Measurements from ENCODE around the gene TMEM165.
"Not testable (repeated sequence)": the region's sequence is repeated elsewhere in the genome, so short reads cannot be mapped to it uniquely, and the experiment has no call there.

TMEM165 gene, protein sequence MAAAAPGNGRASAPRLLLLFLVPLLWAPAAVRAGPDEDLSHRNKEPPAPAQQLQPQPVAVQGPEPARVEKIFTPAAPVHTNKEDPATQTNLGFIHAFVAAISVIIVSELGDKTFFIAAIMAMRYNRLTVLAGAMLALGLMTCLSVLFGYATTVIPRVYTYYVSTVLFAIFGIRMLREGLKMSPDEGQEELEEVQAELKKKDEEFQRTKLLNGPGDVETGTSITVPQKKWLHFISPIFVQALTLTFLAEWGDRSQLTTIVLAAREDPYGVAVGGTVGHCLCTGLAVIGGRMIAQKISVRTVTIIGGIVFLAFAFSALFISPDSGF

GRCh38 chr4:55395529-55396307 lies at the start of gene TMEM165:
TMEM165 (plus strand) TSS chr4:55395957; CDS start chr4:55396190, 233 bp downstream.
- peak; percentile 62 to 70 for DNase-seq (ENCODE audit: low read depth in 2 of 2)

DNA sequence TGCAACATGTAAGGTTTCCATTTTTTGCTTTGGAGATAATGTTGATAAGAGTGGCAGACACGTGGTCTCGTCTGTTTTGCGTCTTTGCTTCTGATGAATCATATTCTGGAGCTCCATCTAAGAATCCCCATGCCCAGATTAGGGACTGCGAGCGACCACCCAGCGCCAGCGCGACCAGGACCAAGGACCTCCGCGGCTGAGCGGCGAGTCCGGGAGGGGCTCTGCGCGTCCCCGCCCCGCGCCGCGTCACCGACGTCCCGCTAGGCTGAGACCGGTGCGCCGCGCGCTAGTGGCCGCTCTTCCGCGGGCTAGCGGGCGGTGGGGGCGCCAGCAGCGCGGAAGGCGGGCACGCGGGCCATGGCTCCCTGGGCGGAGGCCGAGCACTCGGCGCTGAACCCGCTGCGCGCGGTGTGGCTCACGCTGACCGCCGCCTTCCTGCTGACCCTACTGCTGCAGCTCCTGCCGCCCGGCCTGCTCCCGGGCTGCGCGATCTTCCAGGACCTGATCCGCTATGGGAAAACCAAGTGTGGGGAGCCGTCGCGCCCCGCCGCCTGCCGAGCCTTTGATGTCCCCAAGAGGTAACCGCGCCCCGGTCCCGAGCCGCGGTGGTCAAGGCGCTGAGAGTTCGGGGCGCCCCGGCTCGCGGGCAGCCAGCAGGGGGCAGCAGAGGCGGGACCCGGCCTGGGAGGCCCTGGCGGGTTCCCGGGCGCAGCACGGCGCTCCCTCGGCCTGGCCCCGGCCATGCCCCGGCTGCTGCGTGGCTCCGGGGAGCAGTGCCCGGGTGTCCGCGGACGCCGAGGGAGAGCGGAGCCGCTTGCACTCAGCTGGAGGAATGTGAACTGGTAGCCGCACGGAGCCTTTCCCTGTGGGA lies 49.5 kb upstream of the TMEM165 start, which contains the start of gene SRD5A3:
Gene SRD5A3 (plus strand): TSS at position 263 of the 871 bp plus-strand sequence. CDS start 95 bp downstream, at position 358.
- peak; percentile 58 to 78 for DNase-seq (ENCODE audit: low read depth in 2 of 2)

GRCh38 chr4:55346851-55347255 lies 48.9 kb upstream of the TMEM165 start:
- DNase-seq (ENCODE audit: low read depth in 2 of 2), result no peak

DNA sequence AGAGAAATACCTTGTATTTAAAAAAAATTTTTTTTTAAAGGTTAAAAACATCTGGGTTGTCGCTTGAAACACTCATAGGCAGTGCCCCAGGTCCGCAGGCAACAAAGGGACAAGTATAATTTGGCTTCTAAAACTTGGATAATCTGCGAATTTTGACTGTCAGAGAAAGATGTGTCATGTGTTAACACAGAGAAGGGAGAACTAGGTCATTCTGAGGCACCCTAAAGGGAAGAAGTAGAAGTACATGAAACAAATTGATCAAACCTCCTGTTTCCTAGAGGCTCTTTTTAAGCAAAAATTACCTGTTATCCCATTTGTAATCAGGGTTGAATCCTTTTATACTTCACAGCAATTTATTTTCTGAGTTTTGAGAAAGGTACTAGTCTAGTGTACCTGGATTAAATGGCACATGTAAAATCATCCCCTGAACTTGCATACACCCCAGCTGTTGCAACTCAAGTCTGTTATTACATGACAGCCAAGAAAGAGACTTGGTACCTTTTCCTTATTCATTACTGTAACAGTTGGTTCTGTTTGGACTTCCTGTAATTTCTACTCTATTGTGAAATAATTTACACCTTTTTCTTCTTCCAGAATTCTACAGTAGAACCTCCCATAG lies 48.0 kb upstream of the TMEM165 start:
- no peak for DNase-seq (ENCODE audit: low read depth in 2 of 2)

GRCh38 chr4:55348466-55348865 lies 47.3 kb upstream of the TMEM165 start:
- DNase-seq (ENCODE audit: low read depth in 2 of 2), result no peak

- DNase-seq (ENCODE audit: low read depth in 2 of 2), result not testable (repeated sequence)
Measured at GRCh38 chr4:55350870-55351269, 44.9 kb upstream of the TMEM165 start.

- DNase-seq (ENCODE audit: low read depth in 2 of 2), result no peak
Measured at GRCh38 chr4:55351824-55352223, 43.9 kb upstream of the TMEM165 start.

DNA sequence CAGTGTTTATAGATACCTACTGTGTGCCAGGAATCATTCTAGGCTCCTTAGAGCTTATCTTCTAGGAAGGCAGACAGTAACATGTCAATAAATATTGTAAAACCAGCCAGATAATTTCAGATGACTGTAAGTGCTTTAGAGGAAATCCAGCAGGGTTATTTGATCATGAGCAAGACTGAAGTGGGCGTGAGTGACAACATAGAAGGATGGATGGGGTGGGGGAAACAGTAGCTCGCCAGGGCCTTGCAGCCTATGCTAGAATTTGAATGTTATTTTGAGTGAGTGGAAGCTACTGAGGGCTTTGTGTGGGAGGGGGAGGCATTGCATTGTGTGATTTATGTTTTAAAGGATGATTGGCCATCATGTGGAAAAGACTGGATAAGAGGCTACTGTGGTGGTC lies 43.0 kb upstream of the TMEM165 start:
- no peak for DNase-seq (ENCODE audit: low read depth in 2 of 2)

GRCh38 chr4:55353228-55353747 lies 42.5 kb upstream of the TMEM165 start:
- DNase-seq (ENCODE audit: low read depth in 2 of 2), result not testable (repeated sequence)

GRCh38 chr4:55354648-55355047 lies 41.1 kb upstream of the TMEM165 start:
- no peak for DNase-seq (ENCODE audit: low read depth in 2 of 2)

DNA sequence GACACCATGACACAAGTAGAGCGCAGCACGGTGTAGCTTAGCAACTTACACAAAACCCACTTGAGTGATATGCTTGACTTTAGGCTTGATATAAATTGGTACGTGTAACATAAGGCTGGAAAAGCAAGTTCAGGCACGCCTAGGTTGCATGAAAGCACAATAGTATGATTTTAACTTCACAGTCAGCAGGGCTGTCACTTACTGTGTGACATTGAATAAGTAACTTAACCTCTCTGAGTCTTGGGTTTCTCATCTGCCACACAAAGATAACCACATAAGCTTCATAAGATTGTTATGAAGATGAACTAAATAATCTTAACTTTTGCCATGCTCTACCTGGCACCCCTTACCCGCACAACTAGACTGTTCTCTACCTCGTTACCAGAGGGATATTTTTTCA lies 40.2 kb upstream of the TMEM165 start:
- no peak for DNase-seq (ENCODE audit: low read depth in 2 of 2)

DNA sequence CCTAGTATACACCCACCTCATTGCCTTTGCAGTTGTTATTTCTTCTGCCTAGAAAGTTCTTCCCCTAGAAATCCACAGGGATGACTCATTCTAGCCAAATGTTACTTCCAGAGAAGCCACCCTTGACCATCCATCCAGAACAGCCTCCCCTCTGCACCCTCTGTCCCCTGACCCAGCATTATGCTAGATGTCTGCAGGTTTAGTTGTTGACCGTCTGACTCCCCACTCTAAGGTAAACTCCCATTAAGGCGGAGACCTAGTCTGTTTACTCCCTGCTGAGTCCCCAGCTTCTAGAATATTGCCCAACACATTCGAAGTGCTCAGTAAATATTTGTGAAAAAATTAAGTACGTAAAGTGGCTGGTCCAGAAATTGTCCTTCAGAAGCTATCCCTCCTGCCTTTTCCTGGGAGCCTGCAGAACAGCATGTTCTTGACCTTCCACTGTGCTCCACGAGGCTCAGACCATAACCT lies 38.7 kb upstream of the TMEM165 start:
- DNase-seq (ENCODE audit: low read depth in 2 of 2), result no peak

- DNase-seq (ENCODE audit: low read depth in 2 of 2), result no peak
Measured at GRCh38 chr4:55358246-55358645, 37.5 kb upstream of the TMEM165 start.

GRCh38 chr4:55358668-55359067 lies 37.1 kb upstream of the TMEM165 start:
- no peak for DNase-seq (ENCODE audit: low read depth in 2 of 2)

DNA sequence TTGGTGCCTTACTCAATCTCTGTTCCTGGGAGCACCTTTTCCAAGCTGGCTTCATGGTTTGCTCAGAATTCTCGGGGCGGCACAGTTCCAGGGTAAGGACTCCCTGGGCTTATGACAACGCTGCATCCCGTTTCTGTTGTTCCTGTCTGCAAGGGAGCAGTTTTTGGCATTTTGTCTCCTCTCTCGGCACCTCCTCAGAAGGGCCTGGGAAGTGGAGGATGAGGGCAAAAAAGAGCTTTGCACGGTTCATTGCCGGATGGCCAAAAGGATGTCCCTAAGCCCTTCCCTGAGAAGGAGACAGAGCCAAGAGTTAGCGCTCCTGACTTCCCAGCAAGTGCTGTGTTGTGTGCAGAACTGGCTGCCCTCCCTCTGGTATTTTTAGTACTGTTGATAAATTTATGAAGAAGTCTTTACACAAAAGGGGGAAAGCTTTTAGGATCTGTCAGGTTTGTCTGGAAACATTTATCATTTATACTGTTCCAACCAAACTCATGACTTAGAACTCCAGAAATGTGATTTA lies 36.3 kb upstream of the TMEM165 start:
- no peak for DNase-seq (ENCODE audit: low read depth in 2 of 2)

GRCh38 chr4:55362938-55363337 lies 32.8 kb upstream of the TMEM165 start:
- not testable (repeated sequence) for DNase-seq (ENCODE audit: low read depth in 2 of 2)

GRCh38 chr4:55363691-55364351 lies 31.9 kb upstream of the TMEM165 start:
- DNase-seq (ENCODE audit: low read depth in 2 of 2), result no peak

DNA sequence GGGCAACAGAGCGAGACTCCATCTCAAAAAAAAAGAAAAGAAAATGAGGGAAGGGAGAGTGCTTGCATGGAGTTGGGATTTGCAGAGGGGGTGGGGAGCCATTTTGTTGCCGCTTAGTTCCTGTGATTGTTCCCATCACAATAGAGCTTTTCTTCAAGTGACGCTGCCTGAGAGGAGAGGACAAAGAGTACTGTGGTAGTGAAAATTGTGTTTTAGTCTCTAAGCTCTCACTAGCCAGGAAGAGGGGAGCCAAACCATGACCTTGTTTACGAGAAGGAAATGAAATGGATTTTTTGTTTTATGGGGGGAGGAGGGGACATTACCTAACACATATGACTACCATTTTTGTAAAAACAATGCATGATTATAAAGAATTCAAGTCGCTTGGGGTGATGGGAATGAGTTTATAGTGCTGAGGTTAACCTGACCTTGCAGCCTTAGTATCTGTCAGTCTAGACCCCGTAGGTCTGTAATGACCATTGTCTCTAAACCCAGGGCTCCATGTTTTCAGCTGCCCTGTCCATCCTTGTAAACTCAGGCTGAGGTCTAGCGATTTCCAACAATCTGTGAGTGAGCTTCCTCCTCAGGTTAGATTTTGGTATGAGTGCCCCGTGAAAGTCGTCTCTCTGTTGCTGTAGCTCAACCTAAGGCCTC lies 30.9 kb upstream of the TMEM165 start:
- DNase-seq (ENCODE audit: low read depth in 2 of 2), result no peak

DNA sequence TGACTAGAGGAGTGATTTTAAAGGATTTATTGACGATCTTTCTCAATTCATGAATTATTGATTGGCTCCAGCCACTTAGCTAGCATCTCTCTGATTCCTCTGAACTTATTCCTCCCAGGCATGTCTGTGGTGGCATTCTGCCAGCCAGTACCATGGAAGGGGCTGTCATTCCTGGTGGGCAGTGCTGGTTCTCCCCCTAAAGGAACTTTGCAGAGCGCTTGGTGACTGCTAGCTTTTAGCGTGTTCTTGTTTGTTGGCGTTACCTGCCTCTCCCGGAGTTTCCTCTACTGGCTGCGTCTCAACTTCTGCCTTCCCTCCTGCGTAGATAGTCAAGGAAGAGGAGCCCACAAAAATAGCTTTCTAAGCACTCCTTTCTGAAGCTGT lies 30.4 kb upstream of the TMEM165 start:
- DNase-seq (ENCODE audit: low read depth in 2 of 2), result no peak

DNA sequence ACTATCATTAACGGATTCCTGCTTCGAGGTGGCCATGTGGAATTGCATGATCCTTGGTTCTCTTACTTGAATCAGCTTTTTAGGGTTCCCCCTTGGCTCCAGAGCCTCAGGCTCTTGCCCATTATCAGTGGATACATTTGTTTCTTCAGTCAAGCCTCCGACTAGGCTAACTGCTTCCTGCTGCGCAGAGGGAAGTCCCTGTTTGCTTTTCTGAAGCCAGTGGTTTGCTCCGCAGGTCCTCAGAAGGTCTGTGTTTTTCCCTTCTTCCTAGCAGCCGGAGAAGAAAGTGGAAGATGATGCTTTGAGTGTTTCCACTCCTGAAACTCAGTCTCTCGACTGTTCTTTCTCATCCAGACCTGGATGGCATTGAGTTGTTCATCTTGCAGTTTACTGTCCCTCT lies 29.1 kb upstream of the TMEM165 start:
- DNase-seq (ENCODE audit: low read depth in 2 of 2), result no peak
